ENCODE data around the gene DNASE1L1. TPM values are rescaled to one million over a fixed set of nuclear protein-coding genes. Genes with fewer than 3 reads are reported as not detected.

DNASE1L1 gene
- total and polyA plus RNA-seq, 2 donors (not counting 1 experiment from before 2014, with no cell fraction given), result 24.6 to 49.2 TPM

GRCh38 chrX:154412468-154412867 lies 3.4 kb upstream of the DNASE1L1 start:
- ATAC-seq (ENCODE audit: low read depth) (peak; percentile 50), DNase-seq (peak; percentile 62)
- POLR2A ChIA-PET, result interaction anchor here (0.5 to 4.5 kb wide), 11 partner anchors 14 to 487 kb away, joined by 3 to 31 read pairs (median 4); partner anchors contain the start of genes ARHGAP4, ATP6AP1, EMD and PLXNA3
- Histone ChIP-seq H3K27me3 (replicated peaks in 1 of 4; ENCODE audit: control extremely low read depth in 1 of 4, control insufficient read depth in 3 of 4, insufficient read depth in 4 of 4, low read length in 3 of 4) (no peaks in the 10 kb centered on the region), H3K27ac (ENCODE audit: low read length in 2 of 2) (peak overlapping the region; percentile 73 to 79), H3K79me2 (ENCODE audit: control insufficient read depth, insufficient read depth, low read length) (no peaks in the 10 kb centered on the region), H3K36me3 (replicated peaks in 1 of 2; ENCODE audit: control extremely low read depth in 1 of 2, control insufficient read depth in 1 of 2, extremely low read depth in 1 of 2, insufficient read depth in 2 of 2, low read length in 1 of 2) (no peaks in the 10 kb centered on the region), H3K9me3 (ENCODE audit: control extremely low read depth in 1 of 3, control insufficient read depth in 2 of 3, insufficient read depth in 1 of 3, low read length in 2 of 3) (no peaks in the 10 kb centered on the region), H3K4me3 (ENCODE audit: control extremely low read depth in 1 of 5, extremely low read depth in 1 of 5, insufficient read depth in 1 of 5, low read depth in 2 of 5, low read length in 4 of 5) (peak overlapping the region in 4 of 5 experiments; percentile 59 to 79 (median 70)), H3K4me2 (replicated peaks; ENCODE audit: low read depth, low read length, poor library complexity, severe bottlenecking) (peak overlapping the region; percentile 87), H3K4me1 (ENCODE audit: control insufficient read depth in 2 of 2, insufficient read depth in 2 of 2, low read length in 2 of 2) (peaks cover 8 to 38% of the 10 kb centered on the region in 2 donors), H3K9ac (ENCODE audit: low read length) (peak overlapping the region; percentile 70), H2AFZ (ENCODE audit: insufficient read depth, low read depth, low read length, poor library complexity, severe bottlenecking) (peak overlapping the region; percentile 76), H4K20me1 (ENCODE audit: control insufficient read depth, insufficient read depth, low read length, poor library complexity, severe bottlenecking) (no peaks in the 10 kb centered on the region)
- CTCF ChIA-PET, result interaction anchor here (1.0 to 2.3 kb wide), 4 partner anchors 13 to 78 kb away, joined by 3 to 7 read pairs (median 4); partner anchors contain the start of gene SLC10A3
- intact Hi-C loops (cut with micrococcal nuclease), result loop anchor here (5.0 kb wide), 1 partner anchor 45 kb away; the partner anchor contains the start of gene PLXNA3
- no peaks in the 10 kb centered on the region for H3K27me3 Mint-ChIP-seq
- H3K27ac Mint-ChIP-seq, result peak overlapping the region; percentile 88
- H3K9me3 Mint-ChIP-seq (ENCODE audit: insufficient read depth), result no peaks in the 10 kb centered on the region
- TF ChIP-seq CTCF (IDR thresholded peaks at IDR 0.05) (no peak), EZH2 (IDR thresholded peaks at IDR 0.05; ENCODE audit: borderline replicate concordance, insufficient read depth, low read depth, low read length, poor library complexity, severe bottlenecking) (no peak)
- WGBS (ENCODE audit: insufficient coverage), result 0% methylated on average over 3 of the region's 4 CpGs
- H3K4me1 Mint-ChIP-seq, result peaks cover 31% of the 10 kb centered on the region
- peak overlapping the region; percentile 79 for H3K4me3 Mint-ChIP-seq

GRCh38 chrX:154411981-154412340 lies 2.9 kb upstream of the DNASE1L1 start:
- Mint-ChIP-seq H3K4me1 (peaks cover 31% of the 10 kb centered on the region), H3K9me3 (ENCODE audit: insufficient read depth) (no peaks in the 10 kb centered on the region), H3K4me3 (peak overlapping the region; percentile 79), H3K27me3 (no peaks in the 10 kb centered on the region), H3K27ac (peak overlapping the region; percentile 88)
- H3K79me2 ChIP-seq (ENCODE audit: control insufficient read depth, insufficient read depth, low read length), result no peaks in the 10 kb centered on the region
- H3K9me3 ChIP-seq (ENCODE audit: control extremely low read depth in 1 of 3, control insufficient read depth in 2 of 3, insufficient read depth in 1 of 3, low read length in 2 of 3), result no peaks in the 10 kb centered on the region
- H3K27ac ChIP-seq (ENCODE audit: low read length in 2 of 2), result peak overlapping the region; percentile 73 to 79
- peak overlapping the region; percentile 87 for H3K4me2 ChIP-seq (replicated peaks; ENCODE audit: low read depth, low read length, poor library complexity, severe bottlenecking)
- H3K27me3 ChIP-seq (replicated peaks in 1 of 4; ENCODE audit: control extremely low read depth in 1 of 4, control insufficient read depth in 3 of 4, insufficient read depth in 4 of 4, low read length in 3 of 4), result no peaks in the 10 kb centered on the region
- intact Hi-C loops (cut with micrococcal nuclease), result loop anchor here (2.0 to 5.0 kb wide), 2 partner anchors 45 to 79 kb away; partner anchors contain the start of genes PLXNA3 and SLC10A3
- CTCF ChIA-PET, result interaction anchor here (1.0 to 2.3 kb wide), 5 partner anchors 13 to 115 kb away, joined by 3 to 7 read pairs (median 3); partner anchors contain the start of gene SLC10A3
- DNase-seq (peak; percentile 52), ATAC-seq (ENCODE audit: low read depth) (peak; percentile 55)
- no peaks in the 10 kb centered on the region for H4K20me1 ChIP-seq (ENCODE audit: control insufficient read depth, insufficient read depth, low read length, poor library complexity, severe bottlenecking)
- H3K4me3 ChIP-seq (ENCODE audit: control extremely low read depth in 1 of 5, extremely low read depth in 1 of 5, insufficient read depth in 1 of 5, low read depth in 2 of 5, low read length in 4 of 5), result peak overlapping the region in 4 of 5 experiments; percentile 59 to 79 (median 70)
- TF ChIP-seq CTCF (IDR thresholded peaks at IDR 0.05), result no peak
- TF ChIP-seq EZH2 (IDR thresholded peaks at IDR 0.05; ENCODE audit: borderline replicate concordance, insufficient read depth, low read depth, low read length, poor library complexity, severe bottlenecking), result no peak
- WGBS (ENCODE audit: insufficient coverage), result 2% methylated on average over 14 of the region's 29 CpGs
- POLR2A ChIA-PET, result interaction anchor here (0.5 to 4.5 kb wide), 12 partner anchors 13 to 486 kb away, joined by 3 to 31 read pairs (median 4); partner anchors contain the start of genes ARHGAP4, ATP6AP1, EMD and PLXNA3
- no peaks in the 10 kb centered on the region for H3K36me3 ChIP-seq (replicated peaks in 1 of 2; ENCODE audit: control extremely low read depth in 1 of 2, control insufficient read depth in 1 of 2, extremely low read depth in 1 of 2, insufficient read depth in 2 of 2, low read length in 1 of 2)
- peak overlapping the region; percentile 76 for H2AFZ ChIP-seq (ENCODE audit: insufficient read depth, low read depth, low read length, poor library complexity, severe bottlenecking)
- H3K4me1 ChIP-seq (ENCODE audit: control insufficient read depth in 2 of 2, insufficient read depth in 2 of 2, low read length in 2 of 2), result peaks cover 8 to 38% of the 10 kb centered on the region in 2 donors
- H3K9ac ChIP-seq (ENCODE audit: low read length), result peak overlapping the region; percentile 70

Measured in B cell (primary cell).